Measurements from ENCODE around the gene CFAP61. TPM values are rescaled to one million over a fixed set of nuclear protein-coding genes. Genes with fewer than 3 reads are reported as not detected.

Gene CFAP61
- total RNA-seq, 1 donor: not detected

- TF ChIP-seq CTCF (IDR thresholded peaks at IDR 0.05; ENCODE audit: extremely low read depth, low read depth, low read length): no peak
- no peaks in the 10 kb centered on the region for H4K20me1 ChIP-seq (ENCODE audit: insufficient read depth, low read length)
- no peak overlapping the region for H3K4me2 ChIP-seq (ENCODE audit: insufficient read depth, low read length)
- H3K4me1 ChIP-seq (ENCODE audit: insufficient read depth, low read length): no peaks in the 10 kb centered on the region
- no peaks in the 10 kb centered on the region for H3K27me3 ChIP-seq (ENCODE audit: insufficient read depth, low read length)
- H3K27ac ChIP-seq (ENCODE audit: low read depth, low read length): no peak overlapping the region
- no peaks in the 10 kb centered on the region for H3K36me3 ChIP-seq (ENCODE audit: insufficient read depth, low read length)
- H3K9me3 ChIP-seq (ENCODE audit: low read depth, low read length): no peaks in the 10 kb centered on the region
- H3K4me3 ChIP-seq (ENCODE audit: insufficient read depth, low read length): no peak overlapping the region
- no peaks in the 10 kb centered on the region for H3K79me2 ChIP-seq (ENCODE audit: insufficient read depth, low read length)
- no peak overlapping the region for H2AFZ ChIP-seq (ENCODE audit: low read length)
- no peak for DNase-seq (ENCODE audit: insufficient read length, low spot score, missing footprints)
These were observed 145.7 kb downstream of the CFAP61 start for GRCh38 chr20:20198011-20198410.

- Histone ChIP-seq H4K20me1 (ENCODE audit: insufficient read depth, low read length) (no peaks in the 10 kb centered on the region), H3K4me1 (ENCODE audit: insufficient read depth, low read length) (no peaks in the 10 kb centered on the region), H3K27me3 (ENCODE audit: insufficient read depth, low read length) (no peaks in the 10 kb centered on the region), H3K27ac (ENCODE audit: low read depth, low read length) (no peak overlapping the region), H3K79me2 (ENCODE audit: insufficient read depth, low read length) (no peaks in the 10 kb centered on the region), H3K9me3 (ENCODE audit: low read depth, low read length) (no peaks in the 10 kb centered on the region), H3K4me3 (ENCODE audit: insufficient read depth, low read length) (no peak overlapping the region), H2AFZ (ENCODE audit: low read length) (no peak overlapping the region), H3K4me2 (ENCODE audit: insufficient read depth, low read length) (no peak overlapping the region), H3K36me3 (ENCODE audit: insufficient read depth, low read length) (no peaks in the 10 kb centered on the region)
- TF ChIP-seq CTCF (IDR thresholded peaks at IDR 0.05; ENCODE audit: extremely low read depth, low read depth, low read length): no peak
- no peak for DNase-seq (ENCODE audit: insufficient read length, low spot score, missing footprints)
These were observed 147.2 kb downstream of the CFAP61 start for GRCh38 chr20:20199361-20200160.

GRCh38 chr20:20201124-20201523 lies 148.8 kb downstream of the CFAP61 start:
- Histone ChIP-seq H3K36me3 (ENCODE audit: insufficient read depth, low read length) (no peaks in the 10 kb centered on the region), H4K20me1 (ENCODE audit: insufficient read depth, low read length) (no peaks in the 10 kb centered on the region), H3K9me3 (ENCODE audit: low read depth, low read length) (no peaks in the 10 kb centered on the region), H3K4me3 (ENCODE audit: insufficient read depth, low read length) (no peak overlapping the region), H2AFZ (ENCODE audit: low read length) (no peak overlapping the region), H3K27me3 (ENCODE audit: insufficient read depth, low read length) (no peaks in the 10 kb centered on the region), H3K27ac (ENCODE audit: low read depth, low read length) (no peak overlapping the region), H3K4me1 (ENCODE audit: insufficient read depth, low read length) (no peaks in the 10 kb centered on the region), H3K79me2 (ENCODE audit: insufficient read depth, low read length) (no peaks in the 10 kb centered on the region), H3K4me2 (ENCODE audit: insufficient read depth, low read length) (no peak overlapping the region)
- DNase-seq (ENCODE audit: insufficient read length, low spot score, missing footprints): no peak
- TF ChIP-seq CTCF (IDR thresholded peaks at IDR 0.05; ENCODE audit: extremely low read depth, low read depth, low read length): no peak

- Histone ChIP-seq H3K9me3 (ENCODE audit: low read depth, low read length) (no peaks in the 10 kb centered on the region), H2AFZ (ENCODE audit: low read length) (no peak overlapping the region), H3K4me2 (ENCODE audit: insufficient read depth, low read length) (no peak overlapping the region), H3K4me1 (ENCODE audit: insufficient read depth, low read length) (no peaks in the 10 kb centered on the region), H3K27me3 (ENCODE audit: insufficient read depth, low read length) (no peaks in the 10 kb centered on the region), H4K20me1 (ENCODE audit: insufficient read depth, low read length) (no peaks in the 10 kb centered on the region), H3K4me3 (ENCODE audit: insufficient read depth, low read length) (no peak overlapping the region), H3K79me2 (ENCODE audit: insufficient read depth, low read length) (no peaks in the 10 kb centered on the region), H3K36me3 (ENCODE audit: insufficient read depth, low read length) (no peaks in the 10 kb centered on the region), H3K27ac (ENCODE audit: low read depth, low read length) (no peak overlapping the region)
- TF ChIP-seq CTCF (IDR thresholded peaks at IDR 0.05; ENCODE audit: extremely low read depth, low read depth, low read length): no peak
- no peak for DNase-seq (ENCODE audit: insufficient read length, low spot score, missing footprints)
These were observed 149.3 kb downstream of the CFAP61 start for GRCh38 chr20:20201639-20202038.

Data from osteoblast (primary cell).